Measurements from ENCODE around the gene HK1. TPM values are rescaled to one million over a fixed set of nuclear protein-coding genes. Genes with fewer than 3 reads are reported as not detected.

The HK1 gene
- polyA plus RNA-seq, 1 experiment = 47.5 TPM

- DNase-seq (ENCODE audit: low read depth) = peak; percentile 65
- POLR2A ChIA-PET = no interaction called here
- CTCF ChIA-PET = interaction anchor here (0.7 to 1.7 kb wide), 4 partner anchors 10 to 55 kb away, joined by 3 to 5 read pairs (median 4); no protein-coding TSS in a partner anchor
- Histone ChIP-seq H3K36me3 (ENCODE audit: control insufficient read depth, insufficient read depth, low read length) (no peaks in the 10 kb centered on the region; the same call in none of the 2 replicates), H3K27me3 (ENCODE audit: control insufficient read depth, insufficient read depth, low read length) (no peaks in the 10 kb centered on the region), H3K4me3 (ENCODE audit: low read depth, low read length) (no peak overlapping the region)
- no peak for TF ChIP-seq CTCF (IDR thresholded peaks at IDR 0.05; ENCODE audit: insufficient read depth, low read depth, low read length)
These were observed 59.2 kb downstream of the HK1 start for GRCh38 chr10:69337296-69338132.

- Histone ChIP-seq H3K36me3 (ENCODE audit: control insufficient read depth, insufficient read depth, low read length) (no peaks in the 10 kb centered on the region; the same call in none of the 2 replicates), H3K4me3 (ENCODE audit: low read depth, low read length) (no peak overlapping the region), H3K27me3 (ENCODE audit: control insufficient read depth, insufficient read depth, low read length) (no peaks in the 10 kb centered on the region)
- DNase-seq (ENCODE audit: low read depth) = no peak
- TF ChIP-seq CTCF (IDR thresholded peaks at IDR 0.05; ENCODE audit: insufficient read depth, low read depth, low read length) = no peak
- ChIA-PET POLR2A (no interaction called here), CTCF (interaction anchor here (0.7 kb wide), 2 partner anchors 11 to 55 kb away, joined by 3 read pairs; no protein-coding TSS in a partner anchor)
These were observed 59.8 kb downstream of the HK1 start for GRCh38 chr10:69338133-69338456.

GRCh38 chr10:69338547-69339450, 60.5 kb downstream of the HK1 start:
- no peaks in the 10 kb centered on the region for H3K27me3 ChIP-seq (ENCODE audit: control insufficient read depth, insufficient read depth, low read length)
- TF ChIP-seq CTCF (IDR thresholded peaks at IDR 0.05; ENCODE audit: insufficient read depth, low read depth, low read length) = no peak
- ChIA-PET POLR2A (no interaction called here), CTCF (interaction anchor here (0.7 to 1.5 kb wide), 2 partner anchors 10 kb away, joined by 3 to 4 read pairs; no protein-coding TSS in a partner anchor)
- no peak for DNase-seq (ENCODE audit: low read depth)
- H3K36me3 ChIP-seq (ENCODE audit: control insufficient read depth, insufficient read depth, low read length) = no peaks in the 10 kb centered on the region; the same call in none of the 2 replicates
- H3K4me3 ChIP-seq (ENCODE audit: low read depth, low read length) = no peak overlapping the region

- peaks cover 5% of the 10 kb centered on the region for H3K36me3 ChIP-seq (ENCODE audit: control insufficient read depth, insufficient read depth, low read length)
- POLR2A ChIA-PET = no interaction called here
- TF ChIP-seq CTCF (IDR thresholded peaks at IDR 0.05; ENCODE audit: insufficient read depth, low read depth, low read length) = no peak
- H3K4me3 ChIP-seq (ENCODE audit: low read depth, low read length) = no peak overlapping the region
- CTCF ChIA-PET = no interaction called here
- no peaks in the 10 kb centered on the region for H3K27me3 ChIP-seq (ENCODE audit: control insufficient read depth, insufficient read depth, low read length)
- no peak for DNase-seq (ENCODE audit: low read depth)
These were observed 62.4 kb downstream of the HK1 start for GRCh38 chr10:69340695-69341094.

- ChIA-PET CTCF (no interaction called here), POLR2A (no interaction called here)
These were observed 65.6 kb downstream of the HK1 start for GRCh38 chr10:69343905-69344304.

More at GRCh38 chr10:69343905-69344304, 65.6 kb downstream of the HK1 start:
- TF ChIP-seq CTCF (IDR thresholded peaks at IDR 0.05; ENCODE audit: insufficient read depth, low read depth, low read length) = no peak
- H3K27me3 ChIP-seq (ENCODE audit: control insufficient read depth, insufficient read depth, low read length) = no peaks in the 10 kb centered on the region
- H3K4me3 ChIP-seq (ENCODE audit: low read depth, low read length) = no peak overlapping the region
- peaks cover 5% of the 10 kb centered on the region for H3K36me3 ChIP-seq (ENCODE audit: control insufficient read depth, insufficient read depth, low read length)
- no peak for DNase-seq (ENCODE audit: low read depth)

Data from BJ (cell line).